HG03025 (cell line): Measurements from ENCODE around the gene HHEX.
"Not testable (repeated sequence)": the region's sequence is repeated elsewhere in the genome, so short reads cannot be mapped to it uniquely, and the experiment has no call there.

Experiments used
- ATAC-seq: cut with Tn5 transposase; IDR thresholded peaks from one replicate; pipeline ENCODE4 v1.9.1; 2021; ENCODE audit warnings: mild to moderate bottlenecking, moderate library complexity; ENCODE audit not compliant: unreplicated experiment, low FRiP score

Gene HHEX

DNA sequence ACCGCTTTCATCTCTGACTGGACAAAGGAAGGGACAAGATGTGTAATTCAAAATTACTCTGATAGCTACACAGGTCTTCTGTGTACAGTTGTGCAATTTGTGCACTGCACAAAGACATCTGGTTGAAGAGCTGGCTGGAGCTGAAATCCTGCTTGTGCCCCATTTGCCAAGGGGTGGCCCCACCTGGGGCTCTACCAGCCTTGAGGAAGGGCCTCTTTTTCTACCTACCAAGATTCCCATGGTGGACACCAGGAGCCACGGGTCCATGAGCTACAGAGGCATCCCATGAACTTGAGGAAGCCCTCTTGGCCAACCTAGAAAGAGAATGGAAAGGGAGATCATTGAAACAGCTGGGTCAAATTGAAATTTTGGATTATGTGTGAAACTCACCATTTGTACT lies 43.2 kb downstream of the HHEX start:
- no peak for ATAC-seq

- ATAC-seq, result no peak
These were observed 44.5 kb downstream of the HHEX start for GRCh38 chr10:92734301-92734700.

GRCh38 chr10:92735938-92736337 lies 46.2 kb downstream of the HHEX start:
- ATAC-seq, result no peak

GRCh38 chr10:92737484-92737883 lies 47.7 kb downstream of the HHEX start:
- ATAC-seq, result no peak

DNA sequence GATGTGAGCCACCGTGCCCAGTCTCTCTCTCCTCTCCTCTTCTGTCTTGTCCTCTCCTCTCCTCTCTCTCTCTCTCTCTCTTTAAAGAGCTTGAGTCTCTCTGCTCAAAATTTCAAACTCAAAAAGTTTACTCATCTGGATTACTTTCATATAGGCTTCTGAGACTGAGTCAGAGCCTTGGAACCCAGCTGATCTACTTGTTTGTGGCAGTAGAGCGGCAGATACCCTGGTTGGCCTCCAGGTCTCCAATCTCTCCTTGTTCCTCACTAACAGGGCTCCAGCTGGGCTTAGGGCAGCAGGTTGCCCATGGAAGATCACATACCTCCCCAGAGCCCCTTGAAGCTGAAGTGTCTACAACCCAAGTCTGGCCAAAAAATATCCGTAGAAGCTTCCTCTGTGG lies 51.0 kb downstream of the HHEX start:
- no peak for ATAC-seq

DNA sequence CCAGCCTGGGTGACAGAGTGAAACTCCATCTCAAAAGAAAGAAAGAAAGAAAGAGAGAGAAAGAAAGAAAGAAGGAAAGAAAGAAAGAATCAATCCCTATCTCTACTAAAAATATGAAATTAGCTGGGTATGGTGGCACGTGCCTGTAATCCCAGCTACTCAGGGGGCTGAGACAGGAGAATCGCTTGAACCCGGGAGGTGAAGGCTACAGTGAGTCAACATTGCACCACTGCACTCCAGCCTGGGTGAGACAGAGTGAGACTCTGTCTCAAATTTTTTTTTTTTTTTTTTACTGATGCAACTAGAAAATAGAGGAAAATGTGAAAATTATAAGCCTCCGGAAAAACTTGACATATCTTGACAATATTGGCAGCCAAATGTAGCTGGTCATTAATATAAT lies 52.0 kb downstream of the HHEX start:
- not testable (repeated sequence) for ATAC-seq

- ATAC-seq, result peak; percentile 94
These were observed 52.8 kb downstream of the HHEX start for GRCh38 chr10:92742331-92743228.
